ENCODE measurements around the gene MYO9A. TPM values are rescaled to one million over a fixed set of nuclear protein-coding genes. Genes with fewer than 3 reads are reported as not detected.

MYO9A gene
- total RNA-seq, 3 donors from 2014 or later: 64.2 to 128 (median 86.5) TPM

DNA sequence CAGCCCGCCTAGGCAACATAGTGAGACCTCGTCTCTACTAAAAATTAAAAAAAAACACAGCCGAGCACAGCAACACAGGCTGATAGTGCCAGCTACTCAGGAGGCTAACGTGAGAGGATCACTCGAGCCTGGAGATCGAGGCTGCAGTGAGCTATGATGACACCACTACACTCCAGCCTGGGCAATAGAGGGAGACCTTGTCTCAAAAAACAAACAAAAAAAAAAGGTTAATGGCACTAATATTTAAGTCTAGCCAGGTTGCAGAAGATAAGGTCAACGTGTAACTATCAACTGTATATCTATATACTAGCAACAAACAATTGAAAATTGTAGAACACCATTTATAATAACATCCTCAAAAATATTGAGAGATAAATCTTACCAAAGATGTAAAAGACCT is 75.1 kb downstream of the MYO9A start:
- no peak overlapping the region for H3K27ac ChIP-seq
- intact Hi-C loops (cut with DNase I; ENCODE audit: low total_unique reads): no loop called here
- no peaks in the 10 kb centered on the region for H3K36me3 ChIP-seq
- no peaks in the 10 kb centered on the region for H3K4me1 ChIP-seq
- no peak for DNase-seq (ENCODE audit: low spot score in 2 of 2)
- TF ChIP-seq POLR2A (IDR thresholded peaks at IDR 0.05) (no peak), POLR2AphosphoS5 (IDR thresholded peaks at IDR 0.05) (no peak)
- no peaks in the 10 kb centered on the region for H3K27me3 ChIP-seq
- no peak overlapping the region for H3K4me3 ChIP-seq
- no peaks in the 10 kb centered on the region for H3K9me3 ChIP-seq

DNA sequence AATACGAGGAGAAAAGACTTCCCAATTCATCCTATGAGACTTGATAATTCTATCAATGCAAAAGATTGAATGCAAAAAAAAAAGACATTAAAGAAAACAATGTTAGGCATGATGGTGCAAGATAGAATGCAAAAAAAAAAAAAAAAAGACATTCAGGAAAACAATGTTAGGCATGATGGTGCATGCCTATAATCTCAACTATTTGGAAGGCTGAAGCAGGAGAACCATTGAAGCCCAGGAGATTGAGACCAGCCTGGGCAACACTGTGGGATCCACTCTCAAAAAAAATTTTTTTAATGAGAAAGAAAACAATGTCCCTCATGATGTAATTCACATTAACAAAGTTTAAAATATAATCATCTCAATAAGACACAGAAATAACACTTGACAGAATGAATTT is 75.9 kb downstream of the MYO9A start:
- Histone ChIP-seq H3K9me3 (no peaks in the 10 kb centered on the region), H3K36me3 (no peaks in the 10 kb centered on the region), H3K4me1 (no peaks in the 10 kb centered on the region), H3K27ac (no peak overlapping the region), H3K4me3 (no peak overlapping the region), H3K27me3 (no peaks in the 10 kb centered on the region)
- intact Hi-C loops (cut with DNase I; ENCODE audit: low total_unique reads): no loop called here
- TF ChIP-seq POLR2AphosphoS5 (IDR thresholded peaks at IDR 0.05) (no peak), POLR2A (IDR thresholded peaks at IDR 0.05) (no peak)
- TF ChIP-seq, protein P1, sequence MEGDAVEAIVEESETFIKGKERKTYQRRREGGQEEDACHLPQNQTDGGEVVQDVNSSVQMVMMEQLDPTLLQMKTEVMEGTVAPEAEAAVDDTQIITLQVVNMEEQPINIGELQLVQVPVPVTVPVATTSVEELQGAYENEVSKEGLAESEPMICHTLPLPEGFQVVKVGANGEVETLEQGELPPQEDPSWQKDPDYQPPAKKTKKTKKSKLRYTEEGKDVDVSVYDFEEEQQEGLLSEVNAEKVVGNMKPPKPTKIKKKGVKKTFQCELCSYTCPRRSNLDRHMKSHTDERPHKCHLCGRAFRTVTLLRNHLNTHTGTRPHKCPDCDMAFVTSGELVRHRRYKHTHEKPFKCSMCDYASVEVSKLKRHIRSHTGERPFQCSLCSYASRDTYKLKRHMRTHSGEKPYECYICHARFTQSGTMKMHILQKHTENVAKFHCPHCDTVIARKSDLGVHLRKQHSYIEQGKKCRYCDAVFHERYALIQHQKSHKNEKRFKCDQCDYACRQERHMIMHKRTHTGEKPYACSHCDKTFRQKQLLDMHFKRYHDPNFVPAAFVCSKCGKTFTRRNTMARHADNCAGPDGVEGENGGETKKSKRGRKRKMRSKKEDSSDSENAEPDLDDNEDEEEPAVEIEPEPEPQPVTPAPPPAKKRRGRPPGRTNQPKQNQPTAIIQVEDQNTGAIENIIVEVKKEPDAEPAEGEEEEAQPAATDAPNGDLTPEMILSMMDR (IDR thresholded peaks at IDR 0.05): no peak
- DNase-seq (ENCODE audit: low spot score in 2 of 2): no peak

DNA sequence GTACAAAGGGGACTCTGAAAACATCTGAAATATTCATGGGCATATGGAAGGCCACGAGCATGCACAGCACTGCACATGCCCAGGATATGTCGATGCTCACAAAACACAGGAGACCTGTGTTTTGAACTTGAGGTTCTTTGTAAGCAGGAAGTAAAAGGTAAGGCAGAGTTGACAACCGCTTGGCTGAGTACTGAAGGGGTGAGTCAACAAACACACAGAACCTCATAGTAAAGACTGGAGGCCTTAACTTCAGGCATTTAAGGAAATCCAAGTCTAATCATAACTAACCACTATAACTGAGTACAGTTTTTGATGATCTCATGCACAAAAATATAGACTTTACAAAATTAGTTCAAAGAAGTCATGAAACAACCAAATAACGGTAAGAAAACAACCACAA is 80.6 kb downstream of the MYO9A start:
- TF ChIP-seq, protein P1 (IDR thresholded peaks at IDR 0.05): no peak
- TF ChIP-seq POLR2A (IDR thresholded peaks at IDR 0.05) (no peak), POLR2AphosphoS5 (IDR thresholded peaks at IDR 0.05) (no peak)
- no peak for DNase-seq (ENCODE audit: low spot score in 2 of 2)
- Histone ChIP-seq H3K36me3 (no peaks in the 10 kb centered on the region), H3K27me3 (no peaks in the 10 kb centered on the region), H3K9me3 (no peaks in the 10 kb centered on the region), H3K4me3 (no peak overlapping the region), H3K27ac (no peak overlapping the region), H3K4me1 (no peaks in the 10 kb centered on the region)
- intact Hi-C loops (cut with DNase I; ENCODE audit: low total_unique reads): no loop called here

DNA sequence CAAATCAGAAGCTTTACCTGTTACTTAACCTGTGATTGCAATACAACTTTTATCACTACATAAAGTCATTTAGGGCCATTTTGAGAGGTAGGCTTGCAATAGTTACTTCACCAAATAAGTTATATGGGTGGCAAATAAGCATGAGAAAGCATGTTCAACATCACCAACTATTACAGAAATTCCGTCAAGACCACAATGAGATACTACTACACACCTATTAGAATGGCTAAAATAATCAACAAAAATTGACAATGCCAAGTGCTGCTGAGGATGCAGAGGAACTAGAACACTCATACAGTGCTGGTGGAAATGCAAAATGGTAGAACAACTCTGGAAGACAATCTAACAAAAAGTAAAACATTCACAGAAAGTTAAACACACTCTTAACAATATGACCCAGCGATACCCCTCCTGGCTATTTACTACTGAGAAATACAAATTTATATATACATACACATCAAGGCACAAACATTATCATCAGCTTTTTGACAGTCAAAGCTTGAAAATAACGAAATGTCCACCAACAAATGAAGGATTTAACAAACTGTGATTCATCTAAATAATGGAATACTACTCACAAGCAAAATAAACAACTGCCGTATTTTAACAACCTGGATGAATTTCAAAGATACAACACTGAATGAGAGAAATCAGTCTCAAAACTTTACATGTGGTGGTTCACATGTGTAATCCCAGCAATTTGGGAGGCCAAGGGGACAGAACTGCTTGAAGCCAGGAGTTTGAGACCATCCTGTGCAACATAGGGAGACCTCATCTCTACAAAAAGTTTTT is 82.9 kb downstream of the MYO9A start:
- H3K9me3 ChIP-seq: no peaks in the 10 kb centered on the region
- no peak overlapping the region for H3K27ac ChIP-seq
- H3K4me1 ChIP-seq: no peaks in the 10 kb centered on the region
- DNase-seq (ENCODE audit: low spot score in 2 of 2): no peak
- TF ChIP-seq POLR2A (IDR thresholded peaks at IDR 0.05) (no peak), POLR2AphosphoS5 (IDR thresholded peaks at IDR 0.05) (no peak)
- TF ChIP-seq, protein P1 (IDR thresholded peaks at IDR 0.05): no peak
- no peaks in the 10 kb centered on the region for H3K36me3 ChIP-seq
- intact Hi-C loops (cut with DNase I; ENCODE audit: low total_unique reads): no loop called here
- no peaks in the 10 kb centered on the region for H3K27me3 ChIP-seq
- H3K4me3 ChIP-seq: no peak overlapping the region

DNA sequence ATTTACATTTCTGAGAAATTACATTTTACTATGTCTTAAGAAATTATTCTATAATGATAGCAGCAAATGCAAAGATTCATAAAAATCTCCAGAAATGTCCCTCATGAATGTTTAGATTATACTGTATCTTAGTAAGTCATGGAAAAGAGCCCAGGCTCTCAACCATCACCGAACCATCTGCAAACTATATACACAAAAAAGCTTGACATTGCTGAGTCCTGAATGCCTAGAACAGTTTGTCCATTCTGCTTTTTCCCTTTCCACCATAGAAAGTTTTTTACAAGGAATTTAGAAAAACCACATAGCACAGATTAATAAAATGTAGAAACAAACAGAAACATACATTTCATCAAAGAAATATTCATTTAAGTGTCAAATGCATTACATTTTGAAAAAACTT is 83.6 kb downstream of the MYO9A start:
- no peak overlapping the region for H3K4me3 ChIP-seq
- no peak for DNase-seq (ENCODE audit: low spot score in 2 of 2)
- H3K27me3 ChIP-seq: no peaks in the 10 kb centered on the region
- H3K9me3 ChIP-seq: no peaks in the 10 kb centered on the region
- H3K27ac ChIP-seq: no peak overlapping the region
- H3K4me1 ChIP-seq: no peaks in the 10 kb centered on the region
- TF ChIP-seq, protein P1 (IDR thresholded peaks at IDR 0.05): no peak
- TF ChIP-seq POLR2A (IDR thresholded peaks at IDR 0.05): no peak
- TF ChIP-seq POLR2AphosphoS5 (IDR thresholded peaks at IDR 0.05): no peak
- no peaks in the 10 kb centered on the region for H3K36me3 ChIP-seq
- intact Hi-C loops (cut with DNase I; ENCODE audit: low total_unique reads): no loop called here

Data from breast epithelium (tissue), 4 donors.